ENCODE measurements around the gene TLE2.

- no peak for TF ChIP-seq HOXA7 (CRISPR knock-in tag; IDR thresholded peaks at IDR 0.05)
- no peak for TF ChIP-seq MAX (IDR thresholded peaks at IDR 0.05)
- no peak for TF ChIP-seq ELK1 (IDR thresholded peaks at IDR 0.05; ENCODE audit: low read depth, low read length)
- TF ChIP-seq POLR2A (IDR thresholded peaks at IDR 0.05; ENCODE audit: low read length), result no peak
- TF ChIP-seq RAD21 (conservative IDR thresholded peaks at IDR 0.05 in 1 of 2, IDR thresholded peaks at IDR 0.05 in 1 of 2), result no peak
- TF ChIP-seq CHD2 (IDR thresholded peaks at IDR 0.05; ENCODE audit: low read length, partially characterized antibody), result no peak
- no peak for TF ChIP-seq CTCF (IDR thresholded peaks at IDR 0.05)
- TF ChIP-seq HMGXB4 (CRISPR knock-in tag; IDR thresholded peaks at IDR 0.05; ENCODE audit: borderline replicate concordance), result no peak
- no peak for TF ChIP-seq JUN (IDR thresholded peaks at IDR 0.05)
- no peak for TF ChIP-seq MYC (IDR thresholded peaks at IDR 0.05; ENCODE audit: borderline replicate concordance, low read length)
Observed at GRCh38 chr19:3064011-3064330, 34.9 kb upstream of the TLE2 start.

All from A549 (cell line).